IMR-90 (cell line): ENCODE measurements around the gene RFX4. TPM values are rescaled to one million over a fixed set of nuclear protein-coding genes. Genes with fewer than 3 reads are reported as not detected.

Source experiments
- ATAC-seq: fragments of 200-7000 bp; cut with Tn5 transposase; 2 replicates; pipeline ENCODE4 v1.9.1; 2020; ENCODE audit warnings: low read depth, mild to moderate bottlenecking, moderate library complexity
- BruUV-seq: library from RNA; stranded (reverse); fragments of 400-500 nt; replicated peaks from 2 replicates; lab custom pipeline; 2021; lab: Mats Ljungman, UMichigan
- CTCF ChIA-PET: fragments of 300-600 bp; formaldehyde crosslinking; extraction: SDS; loops from one replicate; lab custom pipeline; 2021; ENCODE audit warnings: antibody characterized with exemption; lab: Yijun Ruan, JAX
- POLR2A ChIA-PET: fragments of 300-600 bp; sonication (Branson Sonifier 250); formaldehyde crosslinking; loops from one replicate; lab custom pipeline; 2022; ENCODE audit warnings: antibody characterized with exemption; ENCODE audit not compliant: unreplicated experiment; lab: Charles Lee
- DNase-seq: peaks from one replicate; pipeline ENCODE4 v3.0.0; 2013
- H2AFZ ChIP-seq: replicated peaks from 2 replicates; pipeline ENCODE3; 2013; ENCODE audit warnings: low read length, mild to moderate bottlenecking; ENCODE audit not compliant: poor library complexity
- H2AK5ac ChIP-seq: 2 replicates; pipeline ENCODE4 v1.6.1; 2013; ENCODE audit warnings: low read depth, low read length, inconsistent platforms
- H2AK9ac ChIP-seq: replicated peaks from 2 replicates; pipeline ENCODE3; 2013; ENCODE audit warnings: mild to moderate bottlenecking, low read depth, low read length, moderate library complexity; ENCODE audit not compliant: poor library complexity
- H2BK120ac ChIP-seq: 2 replicates; pipeline ENCODE4 v1.6.1; 2013; ENCODE audit warnings: low read depth, low read length, inconsistent platforms
- H2BK15ac ChIP-seq: 3 replicates; pipeline ENCODE4 v1.6.1; 2013; ENCODE audit warnings: low read depth, low read length, inconsistent platforms
- H2BK20ac ChIP-seq: 2 replicates; pipeline ENCODE4 v1.6.1; 2013; ENCODE audit warnings: low read depth, mild to moderate bottlenecking, inconsistent platforms, low read length, moderate library complexity
- H2BK5ac ChIP-seq: 2 replicates; pipeline ENCODE4 v1.6.1; 2013; ENCODE audit warnings: mild to moderate bottlenecking, low read depth, low read length, inconsistent platforms; ENCODE audit not compliant: poor library complexity, severe bottlenecking
- H3K14ac ChIP-seq: replicated peaks from 2 replicates; pipeline ENCODE4 v1.6.1; 2013; ENCODE audit warnings: low read depth, low read length, inconsistent platforms
- H3K18ac ChIP-seq: 2 replicates; pipeline ENCODE4 v1.6.1; 2013; ENCODE audit warnings: low read depth, low read length, control low read depth
- H3K23ac ChIP-seq: 2 replicates; pipeline ENCODE4 v1.6.1; 2013; ENCODE audit warnings: low read depth, low read length, inconsistent platforms
- H3K27ac ChIP-seq: 2 replicates; pipeline ENCODE4 v1.5.1; 2013; ENCODE audit warnings: mild to moderate bottlenecking, control low read depth, low read length; ENCODE audit not compliant: insufficient read depth
- H3K27me3 ChIP-seq: 2 replicates; pipeline ENCODE4 v1.6.1; 2013; ENCODE audit warnings: low read length; ENCODE audit not compliant: control insufficient read depth, insufficient read depth
- H3K36me3 ChIP-seq: 2 replicates; pipeline ENCODE4 v1.6.1; 2013; ENCODE audit warnings: low read length, mixed read lengths; ENCODE audit not compliant: control insufficient read depth, insufficient read depth
- H3K4ac ChIP-seq: 2 replicates; pipeline ENCODE4 v1.6.1; 2013; ENCODE audit warnings: low read depth, low read length, inconsistent platforms
- H3K4me1 ChIP-seq: 2 replicates; pipeline ENCODE4 v1.6.1; 2013; ENCODE audit warnings: low read length, mixed read lengths; ENCODE audit not compliant: control insufficient read depth, insufficient read depth
- H3K4me2 ChIP-seq: 2 replicates; pipeline ENCODE4 v1.6.1; 2013; ENCODE audit warnings: low read depth, mild to moderate bottlenecking, control low read depth, low read length, moderate library complexity
- H3K4me3 ChIP-seq: 2 replicates; pipeline ENCODE4 v1.5.1; 2013; ENCODE audit warnings: low read depth, mild to moderate bottlenecking, control low read depth, low read length, moderate library complexity; ENCODE audit not compliant: insufficient read depth
- H3K56ac ChIP-seq: 2 replicates; pipeline ENCODE4 v1.6.1; 2013; ENCODE audit warnings: low read length, inconsistent platforms; ENCODE audit not compliant: insufficient read depth; ENCODE audit errors: extremely low read depth
- H3K79me1 ChIP-seq, 2 experiments: 2 replicates each; pipeline ENCODE4 v1.6.1; 2013; ENCODE audit warnings: low read length in 2 of 2, inconsistent platforms in 1 of 2, low read depth in 1 of 2
- H3K9ac ChIP-seq: 2 replicates; pipeline ENCODE4 v1.6.1; 2013; ENCODE audit warnings: low read depth, low read length, control low read depth
- H3K9me1 ChIP-seq: 2 replicates; pipeline ENCODE4 v1.6.1; 2013; ENCODE audit warnings: low read length, inconsistent platforms; ENCODE audit not compliant: insufficient read depth
- H3K9me3 ChIP-seq: 2 replicates; pipeline ENCODE4 v1.6.1; 2013; ENCODE audit warnings: low read length; ENCODE audit not compliant: control insufficient read depth, insufficient read depth
- H4K20me1 ChIP-seq: 2 replicates; pipeline ENCODE4 v1.6.1; 2013; ENCODE audit warnings: low read length, inconsistent platforms; ENCODE audit not compliant: insufficient read depth
- H4K5ac ChIP-seq: 2 replicates; pipeline ENCODE4 v1.6.1; 2013; ENCODE audit warnings: mild to moderate bottlenecking, low read depth, low read length, control low read depth
- H4K8ac ChIP-seq, 2 experiments: 2 replicates each; pipeline ENCODE4 v1.6.1; 2013; ENCODE audit warnings: low read depth in 2 of 2, low read length in 2 of 2, control low read depth in 1 of 2, inconsistent platforms in 1 of 2
- H4K91ac ChIP-seq: 2 replicates; pipeline ENCODE4 v1.6.1; 2013; ENCODE audit warnings: low read depth, low read length, inconsistent platforms; ENCODE audit not compliant: insufficient read depth
- BHLHE40 ChIP-seq: fragments of 150-350 bp; IDR thresholded peaks from 2 replicates; pipeline ENCODE4 v1.6.1; 2016; ENCODE audit warnings: mild to moderate bottlenecking, low read depth, low read length
- CEBPB ChIP-seq: IDR thresholded peaks from 2 replicates; pipeline ENCODE4 v1.6.1; 2012; ENCODE audit warnings: low read depth, low read length, improper control_type of control experiment
- CHD1 ChIP-seq: IDR thresholded peaks from 2 replicates; pipeline ENCODE4 v1.6.1; 2012; ENCODE audit warnings: low read depth, low read length, improper control_type of control experiment
- FOS ChIP-seq: fragments of 150-350 bp; IDR thresholded peaks from 2 replicates; pipeline ENCODE4 v1.6.1; 2016; ENCODE audit warnings: low read depth, low read length
- MAFK ChIP-seq: IDR thresholded peaks from 2 replicates; pipeline ENCODE4 v1.6.1; 2012; ENCODE audit warnings: low read depth, low read length, improper control_type of control experiment
- MXI1 ChIP-seq: IDR thresholded peaks from 2 replicates; pipeline ENCODE4 v1.6.1; 2012; ENCODE audit warnings: low read depth, mild to moderate bottlenecking, low read length, moderate library complexity, borderline replicate concordance
- NFE2L2 ChIP-seq: fragments of 150-350 bp; IDR thresholded peaks from 2 replicates; pipeline ENCODE4 v1.6.1; 2016; ENCODE audit warnings: low read depth, mild to moderate bottlenecking, low read length
- RAD21 ChIP-seq: IDR thresholded peaks from 2 replicates; pipeline ENCODE4 v1.6.1; 2012; ENCODE audit warnings: low read length, improper control_type of control experiment
- RCOR1 ChIP-seq: IDR thresholded peaks from 2 replicates; pipeline ENCODE4 v1.6.1; 2012; ENCODE audit warnings: mild to moderate bottlenecking, low read length, improper control_type of control experiment; ENCODE audit not compliant: insufficient replicate concordance
- RFX5 ChIP-seq: IDR thresholded peaks from 2 replicates; pipeline ENCODE4 v1.8.0; 2012; ENCODE audit warnings: low read depth, mild to moderate bottlenecking, low read length, moderate library complexity
- SMC3 ChIP-seq: fragments of 150-350 bp; IDR thresholded peaks from 2 replicates; pipeline ENCODE4 v1.6.1; 2016; ENCODE audit warnings: low read depth, mild to moderate bottlenecking, antibody characterized with exemption, low read length, moderate library complexity
- WGBS, 2 experiments: methylation state at CpG; one replicate each; pipeline versions ENCODE4 v1.1.5 to v1.1.7; 2013; ENCODE audit warnings: missing lambda C conversion rate in 2 of 2; ENCODE audit not compliant: insufficient read length in 1 of 2; ENCODE audit errors: extremely low coverage in 2 of 2; 5-methylcytosine and 5-hydroxymethylcytosine counted together
- dilution Hi-C: fragments of 300-500 bp; cut with HindIII; formaldehyde crosslinking; loops from one replicate; pipeline ENCODE4 v1.14.3; 2018; ENCODE audit warnings: low sequenced_read_pairs; ENCODE audit not compliant: unreplicated experiment
- in situ Hi-C: fragments of 300-500 bp; cut with MboI; formaldehyde crosslinking; loops from 3 replicates; pipeline ENCODE4 v1.14.3; 2019; ENCODE audit warnings: low sequenced_read_pairs, inconsistent platforms, mixed read lengths
- intact Hi-C: fragments of 100-400 bp; cut with micrococcal nuclease; formaldehyde crosslinking; loops from 2 replicates; pipeline ENCODE4 v1.10.0; 2022
- polyA plus RNA-seq, 3 experiments: library from polyadenylated mRNA; depleted of rRNA; stranded (reverse); fragments of >200 nt; gene quantifications; 2 replicates each; pipeline ENCODE4 v1.2.3, GENCODE V29; 2012; ENCODE audit warnings: low replicate concordance in 1 of 3
- total RNA-seq: library from RNA; depleted of rRNA; stranded (reverse); fragments of >200 nt; gene quantifications from 2 replicates; pipeline ENCODE4 v1.2.3, GENCODE V29; 2012
- TF ChIP-seq, protein P1 (sequence below): fragments of 150-350 bp; IDR thresholded peaks from 2 replicates; pipeline ENCODE4 v1.6.1; 2016; ENCODE audit warnings: low read depth, mild to moderate bottlenecking, low read length, moderate library complexity, borderline replicate concordance
- TF ChIP-seq, protein P2 (sequence below): fragments of 150-350 bp; IDR thresholded peaks from 2 replicates; pipeline ENCODE4 v1.6.1; 2017; ENCODE audit warnings: mild to moderate bottlenecking, antibody characterized with exemption, low read length, low read depth

RFX4 gene
- total and polyA plus RNA-seq, 2 of the 4 experiments (the other 2 are of a cell fraction), result not detected

DNA sequence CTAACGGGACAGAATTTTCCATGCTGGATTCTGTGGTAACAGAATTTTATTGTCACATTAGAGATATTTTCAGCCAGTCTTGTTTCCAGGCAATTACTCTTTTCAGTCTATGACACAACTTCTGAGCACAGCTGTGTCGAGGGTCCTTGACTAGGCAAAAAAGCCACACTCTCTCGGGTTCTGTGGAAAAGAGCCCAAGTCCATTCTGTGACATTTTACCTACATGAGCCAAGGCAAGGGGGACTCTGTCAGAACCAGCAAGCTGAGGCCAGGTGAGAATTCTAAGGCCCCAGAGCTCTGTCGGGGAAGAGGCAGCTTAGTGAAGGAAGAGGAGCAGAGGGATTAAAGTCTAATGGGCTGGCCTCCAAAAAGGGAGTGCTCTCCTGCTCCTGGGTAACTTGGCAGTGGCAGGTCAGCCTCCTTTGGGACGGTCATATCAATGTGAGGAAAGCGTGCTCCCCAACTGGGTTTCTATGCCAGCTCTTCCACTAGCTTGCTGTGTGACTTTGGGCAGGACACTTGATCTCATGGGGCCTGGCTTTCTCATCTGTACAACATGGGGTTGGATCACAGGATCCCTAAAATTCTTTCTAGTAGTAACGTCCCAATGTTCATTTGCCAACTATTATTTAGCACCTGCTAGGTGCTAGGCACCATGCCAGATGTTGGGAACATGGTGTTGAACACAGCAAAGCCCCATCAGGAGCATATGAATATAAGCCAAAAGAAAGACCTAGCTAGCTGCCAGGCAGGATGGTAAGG lies 175.7 kb downstream of the RFX4 start:
- Histone ChIP-seq H2BK20ac (no peak overlapping the region), H3K27ac (no peak overlapping the region), H4K8ac (no peak overlapping the region), H2AK5ac (no peak overlapping the region), H3K4me2 (no peak overlapping the region), H3K4ac (no peak overlapping the region), H3K4me1 (no peaks in the 10 kb centered on the region), H2BK5ac (no peak overlapping the region), H3K9me1 (no peaks in the 10 kb centered on the region), H4K91ac (no peak overlapping the region), H2AFZ (no peak overlapping the region), H3K56ac (no peak overlapping the region), H3K27me3 (peaks cover 2% of the 10 kb centered on the region), H4K5ac (no peak overlapping the region), H2AK9ac (no peak overlapping the region), H2BK120ac (no peak overlapping the region), H3K14ac (no peak overlapping the region), H3K18ac (no peak overlapping the region), H3K4me3 (no peak overlapping the region), H3K79me1 (no peaks in the 10 kb centered on the region), H4K20me1 (no peaks in the 10 kb centered on the region), H3K23ac (no peak overlapping the region), H3K9ac (no peak overlapping the region), H2BK15ac (no peak overlapping the region), H3K9me3 (no peaks in the 10 kb centered on the region), H3K36me3 (no peaks in the 10 kb centered on the region)
- BruUV-seq, result no TSS peak
- intact Hi-C loops, result no loop called here
- ChIA-PET CTCF (no interaction called here), POLR2A (no interaction called here)
- in situ Hi-C loops, result no loop called here
- no CpG with 5 or more reads among the region's 7 CpGs for WGBS, 2 experiments
- DNase-seq (no peak), ATAC-seq (no peak)
- no peak for TF ChIP-seq RAD21
- TF ChIP-seq, protein P1, sequence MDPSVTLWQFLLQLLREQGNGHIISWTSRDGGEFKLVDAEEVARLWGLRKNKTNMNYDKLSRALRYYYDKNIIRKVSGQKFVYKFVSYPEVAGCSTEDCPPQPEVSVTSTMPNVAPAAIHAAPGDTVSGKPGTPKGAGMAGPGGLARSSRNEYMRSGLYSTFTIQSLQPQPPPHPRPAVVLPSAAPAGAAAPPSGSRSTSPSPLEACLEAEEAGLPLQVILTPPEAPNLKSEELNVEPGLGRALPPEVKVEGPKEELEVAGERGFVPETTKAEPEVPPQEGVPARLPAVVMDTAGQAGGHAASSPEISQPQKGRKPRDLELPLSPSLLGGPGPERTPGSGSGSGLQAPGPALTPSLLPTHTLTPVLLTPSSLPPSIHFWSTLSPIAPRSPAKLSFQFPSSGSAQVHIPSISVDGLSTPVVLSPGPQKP, result no peak
- no peak for TF ChIP-seq CEBPB
- no peak for TF ChIP-seq SMC3
- no peak for TF ChIP-seq NFE2L2
- TF ChIP-seq MXI1, result no peak
- TF ChIP-seq, protein P2, sequence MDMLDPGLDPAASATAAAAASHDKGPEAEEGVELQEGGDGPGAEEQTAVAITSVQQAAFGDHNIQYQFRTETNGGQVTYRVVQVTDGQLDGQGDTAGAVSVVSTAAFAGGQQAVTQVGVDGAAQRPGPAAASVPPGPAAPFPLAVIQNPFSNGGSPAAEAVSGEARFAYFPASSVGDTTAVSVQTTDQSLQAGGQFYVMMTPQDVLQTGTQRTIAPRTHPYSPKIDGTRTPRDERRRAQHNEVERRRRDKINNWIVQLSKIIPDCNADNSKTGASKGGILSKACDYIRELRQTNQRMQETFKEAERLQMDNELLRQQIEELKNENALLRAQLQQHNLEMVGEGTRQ, result no peak
- no peak for TF ChIP-seq RCOR1
- no peak for TF ChIP-seq MAFK
- TF ChIP-seq CHD1, result no peak
- TF ChIP-seq BHLHE40, result no peak
- TF ChIP-seq FOS, result no peak
- no peak for TF ChIP-seq RFX5
- dilution Hi-C loops, result no loop called here
